GM23248 (cell line): ENCODE measurements around the gene PTH2.

ENCODE experiments used
- EZH2 ChIP-seq: fragments of 200-600 bp; sonication (generic); IDR thresholded peaks from 2 replicates; pipeline ENCODE4 v1.6.1; 2018; ENCODE audit warnings: antibody characterized with exemption, mild to moderate bottlenecking; ENCODE audit not compliant: insufficient read depth, poor library complexity, severe bottlenecking
- EZH2phosphoT487 ChIP-seq: fragments of 200-600 bp; sonication (generic); IDR thresholded peaks from 2 replicates; pipeline ENCODE4 v1.6.1; 2018; ENCODE audit warnings: antibody characterized with exemption, moderate library complexity, mild to moderate bottlenecking, low read depth; ENCODE audit not compliant: insufficient read depth

- TF ChIP-seq EZH2 (no peak), EZH2phosphoT487 (no peak)
Observed at GRCh38 chr19:49448432-49448786, 25.2 kb upstream of the PTH2 start.
